ENCODE measurements around the gene CORIN.

CORIN gene

GRCh38 chr4:47752214-47752613 lies 85.7 kb downstream of the CORIN start:
- no peaks in the 10 kb centered on the region for H4K20me1 ChIP-seq (ENCODE audit: control insufficient read depth, insufficient read depth, low read depth, low read length)
- no peaks in the 10 kb centered on the region for H3K9me3 ChIP-seq (ENCODE audit: control insufficient read depth, insufficient read depth, low read length)
- no peaks in the 10 kb centered on the region; the same call in 1 of the 2 replicates for H3K27me3 ChIP-seq (ENCODE audit: control insufficient read depth, low read length)
- no peak overlapping the region for H3K4me2 ChIP-seq (ENCODE audit: low read length)
- H3K36me3 ChIP-seq (ENCODE audit: control insufficient read depth, low read length): no peaks in the 10 kb centered on the region
- H3K4me3 ChIP-seq (ENCODE audit: low read length): no peak overlapping the region
- H3F3A ChIP-seq (ENCODE audit: control insufficient read depth, insufficient read depth): no peaks in the 10 kb centered on the region
- no peak for TF ChIP-seq CTCF (IDR thresholded peaks at IDR 0.05; ENCODE audit: low read depth, low read length, poor library complexity, severe bottlenecking)
- TF ChIP-seq EZH2phosphoT487 (IDR thresholded peaks at IDR 0.05; ENCODE audit: borderline replicate concordance, low read length): no peak
- H3K27ac ChIP-seq (ENCODE audit: low read depth, low read length): no peak overlapping the region
- no peaks in the 10 kb centered on the region; the same call in 1 of the 2 replicates for H3K9me2 ChIP-seq (replicated peaks; ENCODE audit: control insufficient read depth, low read length)
- H3K4me1 ChIP-seq (ENCODE audit: control insufficient read depth, low read length): no peaks in the 10 kb centered on the region
- no peaks in the 10 kb centered on the region for H3K79me2 ChIP-seq (ENCODE audit: control insufficient read depth, low read length)

GRCh38 chr4:47750788-47751187 lies 87.1 kb downstream of the CORIN start:
- Histone ChIP-seq H3K9me3 (ENCODE audit: control insufficient read depth, insufficient read depth, low read length) (no peaks in the 10 kb centered on the region), H4K20me1 (ENCODE audit: control insufficient read depth, insufficient read depth, low read depth, low read length) (no peaks in the 10 kb centered on the region), H3K4me2 (ENCODE audit: low read length) (no peak overlapping the region)

GRCh38 chr4:47749858-47750257 lies 88.0 kb downstream of the CORIN start:
- Histone ChIP-seq H3K4me3 (ENCODE audit: low read length) (no peak overlapping the region), H3K79me2 (ENCODE audit: control insufficient read depth, low read length) (no peaks in the 10 kb centered on the region), H3K4me1 (ENCODE audit: control insufficient read depth, low read length) (no peaks in the 10 kb centered on the region), H3K27ac (ENCODE audit: low read depth, low read length) (no peak overlapping the region), H3F3A (ENCODE audit: control insufficient read depth, insufficient read depth) (no peaks in the 10 kb centered on the region), H3K36me3 (ENCODE audit: control insufficient read depth, low read length) (no peaks in the 10 kb centered on the region), H3K9me2 (replicated peaks; ENCODE audit: control insufficient read depth, low read length) (no peaks in the 10 kb centered on the region; the same call in 1 of the 2 replicates), H4K20me1 (ENCODE audit: control insufficient read depth, insufficient read depth, low read depth, low read length) (no peaks in the 10 kb centered on the region), H3K9me3 (ENCODE audit: control insufficient read depth, insufficient read depth, low read length) (no peaks in the 10 kb centered on the region), H3K4me2 (ENCODE audit: low read length) (no peak overlapping the region), H3K27me3 (ENCODE audit: control insufficient read depth, low read length) (no peaks in the 10 kb centered on the region)
- TF ChIP-seq CTCF (IDR thresholded peaks at IDR 0.05; ENCODE audit: low read depth, low read length, poor library complexity, severe bottlenecking): no peak
- no peak for TF ChIP-seq EZH2phosphoT487 (IDR thresholded peaks at IDR 0.05; ENCODE audit: borderline replicate concordance, low read length)

More at GRCh38 chr4:47750788-47751187, 87.1 kb downstream of the CORIN start:
- Histone ChIP-seq H3K27ac (ENCODE audit: low read depth, low read length) (no peak overlapping the region), H3K27me3 (ENCODE audit: control insufficient read depth, low read length) (no peaks in the 10 kb centered on the region), H3K36me3 (ENCODE audit: control insufficient read depth, low read length) (no peaks in the 10 kb centered on the region), H3K4me3 (ENCODE audit: low read length) (no peak overlapping the region), H3F3A (ENCODE audit: control insufficient read depth, insufficient read depth) (no peaks in the 10 kb centered on the region), H3K79me2 (ENCODE audit: control insufficient read depth, low read length) (no peaks in the 10 kb centered on the region), H3K9me2 (replicated peaks; ENCODE audit: control insufficient read depth, low read length) (no peaks in the 10 kb centered on the region; the same call in 1 of the 2 replicates), H3K4me1 (ENCODE audit: control insufficient read depth, low read length) (no peaks in the 10 kb centered on the region)
- no peak for TF ChIP-seq EZH2phosphoT487 (IDR thresholded peaks at IDR 0.05; ENCODE audit: borderline replicate concordance, low read length)
- TF ChIP-seq CTCF (IDR thresholded peaks at IDR 0.05; ENCODE audit: low read depth, low read length, poor library complexity, severe bottlenecking): no peak
